Sigmoid colon (tissue), 7 donors: ENCODE measurements around the gene FAM83B. TPM values are rescaled to one million over a fixed set of nuclear protein-coding genes. Genes with fewer than 3 reads are reported as not detected.

Experiments
- DNase-seq: peaks from one replicate; pipeline ENCODE4 v3.0.0-alpha.2; 2019
- H3K27ac ChIP-seq, 4 donors: fragments of 200-600 bp; sonication (generic); one replicate each; pipeline ENCODE4 v1.5.1; 2016 to 2019; ENCODE audit warnings: mild to moderate bottlenecking in 1 of 4
- H3K27me3 ChIP-seq, 3 donors: fragments of 200-600 bp; sonication (generic); one replicate each; pipeline ENCODE4 v1.5.1; 2019; ENCODE audit warnings: mild to moderate bottlenecking in 1 of 3
- H3K36me3 ChIP-seq, 4 donors: fragments of 200-600 bp; sonication (generic); one replicate each; pipeline ENCODE4 v1.5.1; 2016 to 2019
- H3K4me1 ChIP-seq, 4 donors: fragments of 200-600 bp; sonication (generic); one replicate each; pipeline ENCODE4 v1.5.1; 2017 to 2019
- H3K4me3 ChIP-seq, 4 donors: fragments of 200-600 bp; sonication (generic); one replicate each; pipeline ENCODE4 v1.5.1; 2017 to 2019; ENCODE audit warnings: mild to moderate bottlenecking in 2 of 4, moderate library complexity in 1 of 4
- H3K9me3 ChIP-seq, 4 donors: fragments of 200-600 bp in 3 of 4; sonication (generic) in 3 of 4; one replicate each; pipeline versions ENCODE4 v1.5.1 to v1.6.1; 2013 to 2019
- CTCF ChIP-seq, 4 experiments: fragments of 450-650 bp in 3 of 4; fragments of 200-600 bp in 1 of 4; IDR thresholded peaks; one replicate each; pipeline ENCODE4 v1.5.1; 2016 to 2019; ENCODE audit warnings: antibody characterized with exemption in 4 of 4, mild to moderate bottlenecking in 3 of 4, moderate library complexity in 2 of 4
- EP300 ChIP-seq, 4 donors: sonication (generic); formaldehyde crosslinking; IDR thresholded peaks; one replicate each; pipeline ENCODE4 v1.6.1; 2017; ENCODE audit warnings: antibody characterized with exemption in 4 of 4
- POLR2A ChIP-seq, 2 donors: fragments of 450-650 bp; IDR thresholded peaks; one replicate each; pipeline ENCODE4 v1.6.1; 2016; ENCODE audit warnings: antibody characterized with exemption in 2 of 2, mild to moderate bottlenecking in 2 of 2, moderate library complexity in 2 of 2
- POLR2AphosphoS5 ChIP-seq, 4 donors: sonication (generic); formaldehyde crosslinking; IDR thresholded peaks; one replicate each; pipeline ENCODE4 v1.6.1; 2017; ENCODE audit warnings: antibody characterized with exemption in 4 of 4
- WGBS, 2 donors: extraction: QIAGEN DNeasy Blood & Tissue Kit; methylation state at CpG; one replicate each; pipeline ENCODE4 v1.1.7; 2013; 5-methylcytosine and 5-hydroxymethylcytosine counted together
- intact Hi-C: fragments of 100-400 bp; cut with DNase I; formaldehyde crosslinking; loops from one replicate; pipeline ENCODE4 v1.15.1; 2023
- polyA plus RNA-seq, 3 donors: library from polyadenylated mRNA; stranded (reverse); fragments of 200-250 nt; gene quantifications; one replicate each; pipeline ENCODE4 v1.2.3, GENCODE V29; 2013
- total RNA-seq, 4 donors: library from RNA; depleted of rRNA; stranded (reverse); fragments of >200 nt; gene quantifications; one replicate each; pipeline ENCODE4 v1.1.0, GENCODE V29; 2016
- donor health status: healthy with polysubstance abuse.
- donor health status: Bipolar disorder and iron deficiency.
- donor health status: healthy.

Gene FAM83B
- total and polyA plus RNA-seq, 7 donors = under 0.01 to 5.1 (median 4.2) TPM; not detected in 3

- DNase-seq = no peak
- WGBS, 2 donors = 86 to 94% methylated on average over 1 of the region's 1 CpG
- peaks cover 0 to 3% (median 0%) of the 10 kb centered on the region in 4 donors for H3K9me3 ChIP-seq
- H3K36me3 ChIP-seq = no peaks in the 10 kb centered on the region
- H3K27me3 ChIP-seq = no peaks in the 10 kb centered on the region
- TF ChIP-seq CTCF (IDR thresholded peaks at IDR 0.05) (no peak), POLR2AphosphoS5 (IDR thresholded peaks at IDR 0.05) (peak in 1 of 4 donors; percentile 18)
- no peak overlapping the region for H3K27ac ChIP-seq
- intact Hi-C loops = no loop called here
- no peak overlapping the region for H3K4me3 ChIP-seq
- H3K4me1 ChIP-seq = peaks cover 0 to 39% (median 12%) of the 10 kb centered on the region in 4 donors
Observed at GRCh38 chr6:54801669-54802068, 44.9 kb upstream of the FAM83B start.

- Histone ChIP-seq H3K27ac (no peak overlapping the region), H3K4me1 (peaks cover 0 to 39% (median 12%) of the 10 kb centered on the region in 4 donors), H3K27me3 (no peaks in the 10 kb centered on the region), H3K9me3 (no peaks in the 10 kb centered on the region), H3K4me3 (no peak overlapping the region), H3K36me3 (no peaks in the 10 kb centered on the region)
- WGBS, 2 donors = 79 to 80% methylated on average over 5 of the region's 5 CpGs
- DNase-seq = no peak
- intact Hi-C loops = no loop called here
- TF ChIP-seq POLR2AphosphoS5 (IDR thresholded peaks at IDR 0.05) (no peak), EP300 (IDR thresholded peaks at IDR 0.05) (no peak), CTCF (IDR thresholded peaks at IDR 0.05) (no peak), POLR2A (IDR thresholded peaks at IDR 0.05) (no peak)
Observed at GRCh38 chr6:54802775-54803634, 43.6 kb upstream of the FAM83B start.

GRCh38 chr6:54805077-54805476 is 41.5 kb upstream of the FAM83B start:
- 40 to 64% methylated on average over 1 of the region's 1 CpG for WGBS, 2 donors
- Histone ChIP-seq H3K36me3 (no peaks in the 10 kb centered on the region), H3K27me3 (no peaks in the 10 kb centered on the region), H3K4me3 (no peak overlapping the region), H3K9me3 (no peaks in the 10 kb centered on the region), H3K4me1 (peaks cover 0 to 39% (median 12%) of the 10 kb centered on the region in 4 donors), H3K27ac (no peak overlapping the region)
- no peak for DNase-seq
- intact Hi-C loops = no loop called here
- TF ChIP-seq POLR2A (IDR thresholded peaks at IDR 0.05) (no peak), CTCF (IDR thresholded peaks at IDR 0.05) (no peak), EP300 (IDR thresholded peaks at IDR 0.05) (no peak), POLR2AphosphoS5 (IDR thresholded peaks at IDR 0.05) (no peak)

GRCh38 chr6:54810147-54810546 is 36.4 kb upstream of the FAM83B start:
- H3K4me1 ChIP-seq = peaks cover 0 to 15% (median 6%) of the 10 kb centered on the region in 4 donors

More at GRCh38 chr6:54810147-54810546, 36.4 kb upstream of the FAM83B start:
- H3K9me3 ChIP-seq = no peaks in the 10 kb centered on the region
- H3K27ac ChIP-seq = no peak overlapping the region
- DNase-seq = no peak
- H3K27me3 ChIP-seq = no peaks in the 10 kb centered on the region
- H3K4me3 ChIP-seq = no peak overlapping the region
- H3K36me3 ChIP-seq = no peaks in the 10 kb centered on the region
- TF ChIP-seq CTCF (IDR thresholded peaks at IDR 0.05) (no peak), POLR2AphosphoS5 (IDR thresholded peaks at IDR 0.05) (no peak), EP300 (IDR thresholded peaks at IDR 0.05) (no peak), POLR2A (IDR thresholded peaks at IDR 0.05) (no peak)
- intact Hi-C loops = no loop called here
